GM18520 (cell line): ENCODE measurements around the gene CREB3L1.
"Not testable (repeated sequence)": the region's sequence is repeated elsewhere in the genome, so short reads cannot be mapped to it uniquely, and the experiment has no call there.

Source experiments
- ATAC-seq: cut with Tn5 transposase; IDR thresholded peaks from one replicate; pipeline ENCODE4 v1.9.1; 2021; ENCODE audit not compliant: unreplicated experiment

CREB3L1 gene

DNA sequence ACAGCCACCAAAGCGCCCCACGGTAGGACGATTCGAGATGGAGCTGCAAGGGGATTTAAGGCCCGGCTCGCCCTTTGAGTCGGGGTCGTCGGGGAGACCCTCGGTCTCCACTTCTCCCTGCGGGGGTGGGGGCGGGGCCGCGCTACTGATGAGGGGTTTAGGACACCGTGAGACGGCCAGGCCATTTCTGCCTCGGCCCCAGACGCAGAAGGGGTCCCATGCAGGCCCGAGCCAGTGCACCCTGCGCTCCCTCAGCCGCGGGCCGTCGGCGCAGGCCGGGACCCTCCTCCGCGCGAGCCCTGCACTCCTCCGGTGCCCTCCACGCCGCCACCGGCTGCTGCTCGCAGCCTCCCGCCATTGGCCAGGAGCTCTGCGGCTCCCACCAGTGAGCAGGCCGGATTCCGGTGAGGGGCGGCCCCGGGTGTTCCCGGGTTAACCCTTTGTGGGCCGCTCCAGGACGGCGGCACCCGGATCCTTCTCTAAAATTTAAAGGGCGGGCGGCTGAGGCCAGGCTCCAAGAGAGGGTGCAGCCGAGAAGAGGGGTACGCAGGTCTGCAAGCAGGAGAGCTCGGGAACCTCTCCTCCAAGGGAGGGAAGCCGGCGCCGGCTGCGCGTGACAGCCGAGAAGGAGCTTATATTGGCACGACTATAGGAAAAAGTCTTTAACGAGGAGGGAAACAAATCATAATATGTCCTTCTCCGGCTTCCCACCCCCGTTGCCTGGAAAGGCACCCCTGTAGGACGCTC, 18.0 kb downstream of the CREB3L1 start:
- no peak for ATAC-seq

DNA sequence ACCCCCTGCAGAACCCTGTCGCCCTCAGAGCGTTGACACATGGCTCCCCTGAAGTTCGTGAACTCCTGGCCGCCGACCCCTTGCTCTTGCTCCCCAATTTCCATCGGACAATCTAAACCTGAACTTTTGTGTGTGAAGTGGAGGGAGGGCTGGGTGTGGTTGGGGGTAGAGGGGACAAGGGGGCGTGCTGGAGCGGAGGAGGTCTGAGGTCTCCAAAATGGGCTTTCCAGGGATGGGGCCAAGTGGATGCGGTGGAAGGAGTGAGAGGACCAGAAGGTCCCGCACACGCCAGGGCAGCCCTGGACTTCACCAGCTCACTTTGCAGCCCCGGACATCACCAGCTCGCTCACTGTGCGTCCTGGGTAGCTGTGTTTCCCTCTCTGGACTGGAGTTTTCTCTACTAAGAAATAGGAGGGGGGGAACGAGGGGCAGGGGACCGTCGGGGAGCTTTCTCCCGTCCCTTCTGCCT, 18.6 kb downstream of the CREB3L1 start:
- ATAC-seq, result no peak

DNA sequence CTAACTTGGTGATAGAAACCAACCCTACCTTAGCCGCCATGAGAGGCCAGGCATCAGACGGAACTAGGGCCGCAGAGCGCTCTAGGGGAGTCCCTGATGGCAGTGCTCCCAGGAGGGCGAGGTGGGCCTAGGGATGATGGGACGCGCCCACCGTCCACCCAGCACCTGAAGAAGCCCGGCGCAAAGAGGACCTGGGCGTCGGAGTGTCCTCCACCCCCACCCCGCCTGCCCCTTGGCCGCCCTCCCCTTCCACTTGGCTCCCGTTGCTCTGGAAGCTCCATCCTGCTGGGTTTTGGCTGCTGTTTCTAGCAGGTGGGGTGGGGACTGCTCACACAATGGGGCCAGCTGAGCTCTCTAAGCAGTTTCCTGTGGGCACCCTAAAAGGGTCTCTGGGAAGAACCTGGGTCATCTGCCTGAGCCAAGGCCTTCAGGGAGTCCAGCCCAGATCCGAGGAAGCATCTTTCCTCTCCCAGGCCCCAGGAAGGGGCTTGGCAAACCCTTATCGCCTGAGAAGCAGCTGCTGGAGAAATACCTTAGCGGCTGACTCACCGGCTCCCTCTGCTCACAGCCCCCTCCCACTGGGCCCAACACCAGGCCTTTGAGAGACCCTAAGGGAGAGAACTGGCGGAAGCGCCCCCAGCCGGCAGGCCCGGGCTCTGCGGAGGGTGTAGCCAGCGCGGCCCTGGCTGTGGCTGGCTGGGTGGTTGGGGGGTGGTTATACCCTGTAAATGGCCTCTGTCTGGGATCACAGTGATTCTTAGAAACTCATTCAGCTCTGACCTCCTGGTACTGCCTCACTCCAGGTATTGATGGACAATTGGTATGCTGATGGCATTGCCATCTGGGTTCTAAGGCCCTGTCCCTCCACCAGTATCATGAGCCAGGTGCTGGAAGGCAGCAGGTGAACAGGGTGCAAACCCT, 19.3 kb downstream of the CREB3L1 start:
- ATAC-seq, result no peak

- ATAC-seq, result no peak
These were observed 21.4 kb downstream of the CREB3L1 start for GRCh38 chr11:46298699-46299433.

- ATAC-seq, result no peak
These were observed 22.0 kb downstream of the CREB3L1 start for GRCh38 chr11:46299451-46299961.

DNA sequence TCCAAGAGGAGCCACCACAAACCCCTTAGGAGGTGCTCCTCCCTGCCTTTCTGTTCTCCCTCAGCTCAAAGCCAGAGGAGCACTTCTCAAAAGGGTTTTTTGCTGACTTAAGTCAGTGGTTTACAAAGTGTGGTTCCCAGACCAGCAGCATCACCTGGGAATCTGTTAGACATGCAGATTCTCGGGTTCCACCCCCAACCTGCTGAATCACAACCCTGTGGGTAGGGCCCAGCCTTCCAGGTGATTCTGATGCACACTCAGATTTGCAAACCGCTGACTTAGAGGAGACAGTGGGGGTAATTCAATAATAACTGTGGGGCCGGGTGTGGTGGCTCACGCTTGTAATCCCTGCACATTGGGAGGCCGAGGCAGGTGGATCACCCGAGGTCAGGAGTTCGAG, 22.8 kb downstream of the CREB3L1 start:
- ATAC-seq, result no peak

- peak; percentile 77 for ATAC-seq
These were observed 25.4 kb downstream of the CREB3L1 start for GRCh38 chr11:46302866-46303265.

- not testable (repeated sequence) for ATAC-seq
These were observed 26.6 kb downstream of the CREB3L1 start for GRCh38 chr11:46304036-46304435.

- no peak for ATAC-seq
These were observed 27.2 kb downstream of the CREB3L1 start for GRCh38 chr11:46304605-46305179.

- no peak for ATAC-seq
These were observed 27.8 kb downstream of the CREB3L1 start for GRCh38 chr11:46305295-46305694.

DNA sequence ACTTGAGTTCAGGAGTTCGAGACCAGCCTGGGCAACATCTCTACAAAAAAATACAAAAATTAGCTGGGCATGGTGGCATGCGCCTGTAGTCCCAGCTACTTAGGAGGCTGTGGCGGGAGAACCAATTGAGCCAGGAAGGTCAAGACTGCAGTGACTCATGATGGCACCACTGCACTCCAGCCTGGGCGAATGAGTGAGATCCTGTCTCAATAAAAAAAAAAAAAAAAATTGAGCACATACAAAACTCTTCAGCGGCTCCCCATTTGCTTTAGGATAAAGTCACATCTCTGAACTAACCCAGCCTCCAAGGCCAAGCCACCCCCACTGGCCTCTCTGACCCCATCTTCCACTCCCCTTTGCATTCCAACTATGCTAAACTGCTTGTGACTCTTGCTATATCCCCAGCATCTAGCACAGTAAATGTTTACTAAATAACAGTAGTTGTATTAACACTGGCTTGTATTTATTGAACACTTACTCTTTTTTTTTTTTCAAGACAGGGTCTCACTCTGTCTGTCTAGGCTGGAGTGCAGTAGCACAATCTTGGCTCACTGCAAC, 28.9 kb downstream of the CREB3L1 start:
- ATAC-seq, result no peak

GRCh38 chr11:46307369-46307768, 29.9 kb downstream of the CREB3L1 start:
- ATAC-seq, result no peak

DNA sequence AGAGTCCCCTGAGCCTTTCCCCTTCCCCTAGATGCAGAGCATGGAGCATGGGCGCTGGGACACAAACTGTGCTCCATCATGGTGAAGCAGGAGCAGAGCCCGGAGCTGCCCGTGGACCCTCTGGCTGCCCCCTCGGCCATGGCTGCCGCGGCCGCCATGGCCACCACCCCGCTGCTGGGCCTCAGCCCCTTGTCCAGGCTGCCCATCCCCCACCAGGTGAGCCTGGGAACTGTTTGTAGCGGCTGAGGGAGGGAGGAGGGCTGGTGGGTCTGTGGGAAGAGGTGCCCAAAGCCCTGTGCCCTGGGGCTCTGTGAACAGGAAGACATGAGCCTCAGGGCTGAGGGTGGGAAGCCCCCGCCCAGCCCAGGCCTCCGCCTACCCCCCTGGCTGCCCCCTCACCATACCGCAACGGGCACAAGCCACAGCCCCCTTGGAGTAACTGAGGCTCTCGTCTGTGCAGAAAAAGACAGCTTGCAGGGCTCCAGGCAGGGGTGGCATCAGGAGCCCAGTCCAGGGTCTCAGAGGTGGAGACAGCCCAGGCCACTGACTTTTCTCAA, 30.4 kb downstream of the CREB3L1 start:
- ATAC-seq, result no peak

DNA sequence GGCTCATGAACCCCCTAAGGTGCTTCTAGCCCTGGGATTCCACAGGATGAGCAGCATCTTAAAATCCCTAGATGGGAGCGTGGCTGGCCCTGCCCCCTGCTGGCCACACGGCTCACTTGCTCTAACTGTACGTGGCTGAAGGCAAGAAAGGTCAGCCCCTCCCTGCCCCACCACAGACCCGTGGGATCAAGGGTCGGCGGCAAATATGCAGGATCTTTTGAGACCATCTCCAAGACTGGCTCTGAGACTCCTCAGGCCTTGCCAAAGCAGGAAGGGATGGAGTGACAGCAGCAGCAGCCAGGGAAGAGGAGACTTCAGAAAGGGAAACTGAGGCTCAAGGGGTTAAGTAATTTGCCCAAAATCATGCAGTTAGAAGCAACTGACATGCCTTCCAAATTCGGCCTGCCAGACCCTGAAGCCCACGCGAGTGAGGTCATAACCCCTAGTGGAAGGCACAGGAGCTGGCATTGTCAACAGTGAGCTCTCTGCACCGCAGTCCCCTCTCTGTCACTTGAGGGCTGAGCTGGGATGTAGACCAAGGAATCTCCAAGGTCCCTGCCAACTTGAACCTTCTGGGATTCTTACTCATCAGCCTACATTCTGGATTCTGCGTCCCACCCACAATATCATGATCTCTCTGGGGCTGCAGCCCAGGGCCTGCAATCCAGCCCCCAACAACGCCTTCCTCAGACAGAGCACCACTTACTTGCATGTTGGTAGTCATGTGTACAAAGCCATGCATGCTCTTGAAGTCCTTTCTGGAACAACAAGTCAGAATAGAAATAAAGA, 31.4 kb downstream of the CREB3L1 start:
- peak; percentile 52 for ATAC-seq

- ATAC-seq, result no peak
These were observed 32.4 kb downstream of the CREB3L1 start for GRCh38 chr11:46309814-46310259.

GRCh38 chr11:46315033-46315738, 37.7 kb downstream of the CREB3L1 start:
- ATAC-seq, result no peak

DNA sequence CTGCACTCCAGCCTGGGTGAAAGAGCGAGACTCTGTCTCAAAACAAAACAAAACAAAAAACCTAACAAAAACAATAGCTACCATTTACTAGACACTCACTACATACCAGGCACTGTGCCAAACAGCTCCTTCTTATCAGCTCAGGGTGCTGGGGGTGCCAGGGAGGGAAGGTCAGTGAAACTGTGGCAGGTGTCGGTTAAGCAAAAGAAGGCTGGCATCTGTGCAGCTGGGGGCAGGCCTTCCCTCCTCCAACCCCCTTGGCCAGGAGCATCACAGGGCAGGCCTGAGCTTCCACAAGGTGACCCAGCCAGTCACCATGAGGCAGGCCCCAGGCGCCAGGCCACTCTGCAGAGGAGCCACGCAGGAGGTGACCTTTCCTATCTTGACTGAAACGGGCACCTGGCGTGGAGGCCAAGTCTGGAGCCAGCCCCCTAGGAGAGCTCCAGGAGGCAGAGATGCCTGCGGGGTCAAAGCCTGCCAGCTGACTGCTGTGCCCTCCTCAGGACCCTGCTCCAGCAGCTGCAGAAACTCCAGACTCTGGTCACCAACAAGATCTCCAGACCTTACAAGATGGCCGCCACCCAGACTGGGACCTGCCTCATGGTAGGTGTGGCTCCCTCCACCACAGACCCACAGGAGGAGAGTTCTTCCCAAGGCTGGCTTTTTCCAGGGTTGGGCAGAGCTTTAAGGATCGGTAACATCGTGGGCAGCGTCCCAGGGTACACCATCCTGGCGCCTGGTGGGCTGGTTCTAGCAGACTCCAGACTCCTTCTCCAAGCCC, 38.5 kb downstream of the CREB3L1 start:
- ATAC-seq, result no peak

DNA sequence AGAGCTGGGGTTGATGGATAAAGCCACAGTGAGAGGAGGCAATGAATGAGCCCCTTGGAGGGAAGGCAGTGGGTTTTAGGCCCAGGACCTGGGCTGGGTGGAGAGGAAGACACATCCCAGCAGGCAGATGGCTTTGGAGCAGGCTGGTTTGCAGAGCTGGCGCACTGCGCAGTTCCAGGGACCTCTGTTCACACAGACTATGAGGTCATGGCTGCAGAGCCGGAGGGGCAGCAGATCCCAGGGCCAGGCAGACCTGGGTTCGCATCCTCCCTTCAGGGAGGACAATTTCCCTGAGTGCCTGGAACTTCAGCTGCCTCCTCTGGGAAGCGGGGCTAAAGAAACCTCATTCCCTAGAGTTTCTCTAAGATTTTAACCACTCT, 41.6 kb downstream of the CREB3L1 start:
- no peak for ATAC-seq
